ENCODE results near the gene NFIA. TPM values are rescaled to one million over a fixed set of nuclear protein-coding genes. Genes with fewer than 3 reads are reported as not detected.

Gene NFIA
- total and polyA plus RNA-seq, 2 of the 13 experiments (the other 11 are each of a cell fraction or from before 2014, with no cell fraction given) = 14.7 to 28.5 TPM

- TF ChIP-seq, protein P1, sequence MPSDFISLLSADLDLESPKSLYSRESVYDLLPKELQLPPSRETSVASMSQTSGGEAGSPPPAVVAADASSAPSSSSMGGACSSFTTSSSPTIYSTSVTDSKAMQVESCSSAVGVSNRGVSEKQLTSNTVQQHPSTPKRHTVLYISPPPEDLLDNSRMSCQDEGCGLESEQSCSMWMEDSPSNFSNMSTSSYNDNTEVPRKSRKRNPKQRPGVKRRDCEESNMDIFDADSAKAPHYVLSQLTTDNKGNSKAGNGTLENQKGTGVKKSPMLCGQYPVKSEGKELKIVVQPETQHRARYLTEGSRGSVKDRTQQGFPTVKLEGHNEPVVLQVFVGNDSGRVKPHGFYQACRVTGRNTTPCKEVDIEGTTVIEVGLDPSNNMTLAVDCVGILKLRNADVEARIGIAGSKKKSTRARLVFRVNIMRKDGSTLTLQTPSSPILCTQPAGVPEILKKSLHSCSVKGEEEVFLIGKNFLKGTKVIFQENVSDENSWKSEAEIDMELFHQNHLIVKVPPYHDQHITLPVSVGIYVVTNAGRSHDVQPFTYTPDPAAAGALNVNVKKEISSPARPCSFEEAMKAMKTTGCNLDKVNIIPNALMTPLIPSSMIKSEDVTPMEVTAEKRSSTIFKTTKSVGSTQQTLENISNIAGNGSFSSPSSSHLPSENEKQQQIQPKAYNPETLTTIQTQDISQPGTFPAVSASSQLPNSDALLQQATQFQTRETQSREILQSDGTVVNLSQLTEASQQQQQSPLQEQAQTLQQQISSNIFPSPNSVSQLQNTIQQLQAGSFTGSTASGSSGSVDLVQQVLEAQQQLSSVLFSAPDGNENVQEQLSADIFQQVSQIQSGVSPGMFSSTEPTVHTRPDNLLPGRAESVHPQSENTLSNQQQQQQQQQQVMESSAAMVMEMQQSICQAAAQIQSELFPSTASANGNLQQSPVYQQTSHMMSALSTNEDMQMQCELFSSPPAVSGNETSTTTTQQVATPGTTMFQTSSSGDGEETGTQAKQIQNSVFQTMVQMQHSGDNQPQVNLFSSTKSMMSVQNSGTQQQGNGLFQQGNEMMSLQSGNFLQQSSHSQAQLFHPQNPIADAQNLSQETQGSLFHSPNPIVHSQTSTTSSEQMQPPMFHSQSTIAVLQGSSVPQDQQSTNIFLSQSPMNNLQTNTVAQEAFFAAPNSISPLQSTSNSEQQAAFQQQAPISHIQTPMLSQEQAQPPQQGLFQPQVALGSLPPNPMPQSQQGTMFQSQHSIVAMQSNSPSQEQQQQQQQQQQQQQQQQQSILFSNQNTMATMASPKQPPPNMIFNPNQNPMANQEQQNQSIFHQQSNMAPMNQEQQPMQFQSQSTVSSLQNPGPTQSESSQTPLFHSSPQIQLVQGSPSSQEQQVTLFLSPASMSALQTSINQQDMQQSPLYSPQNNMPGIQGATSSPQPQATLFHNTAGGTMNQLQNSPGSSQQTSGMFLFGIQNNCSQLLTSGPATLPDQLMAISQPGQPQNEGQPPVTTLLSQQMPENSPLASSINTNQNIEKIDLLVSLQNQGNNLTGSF (CRISPR knock-in tag; IDR thresholded peaks at IDR 0.05) = no peak
- no peak for TF ChIP-seq ZNF451 (CRISPR knock-in tag; IDR thresholded peaks at IDR 0.05)
- TF ChIP-seq, protein P2, sequence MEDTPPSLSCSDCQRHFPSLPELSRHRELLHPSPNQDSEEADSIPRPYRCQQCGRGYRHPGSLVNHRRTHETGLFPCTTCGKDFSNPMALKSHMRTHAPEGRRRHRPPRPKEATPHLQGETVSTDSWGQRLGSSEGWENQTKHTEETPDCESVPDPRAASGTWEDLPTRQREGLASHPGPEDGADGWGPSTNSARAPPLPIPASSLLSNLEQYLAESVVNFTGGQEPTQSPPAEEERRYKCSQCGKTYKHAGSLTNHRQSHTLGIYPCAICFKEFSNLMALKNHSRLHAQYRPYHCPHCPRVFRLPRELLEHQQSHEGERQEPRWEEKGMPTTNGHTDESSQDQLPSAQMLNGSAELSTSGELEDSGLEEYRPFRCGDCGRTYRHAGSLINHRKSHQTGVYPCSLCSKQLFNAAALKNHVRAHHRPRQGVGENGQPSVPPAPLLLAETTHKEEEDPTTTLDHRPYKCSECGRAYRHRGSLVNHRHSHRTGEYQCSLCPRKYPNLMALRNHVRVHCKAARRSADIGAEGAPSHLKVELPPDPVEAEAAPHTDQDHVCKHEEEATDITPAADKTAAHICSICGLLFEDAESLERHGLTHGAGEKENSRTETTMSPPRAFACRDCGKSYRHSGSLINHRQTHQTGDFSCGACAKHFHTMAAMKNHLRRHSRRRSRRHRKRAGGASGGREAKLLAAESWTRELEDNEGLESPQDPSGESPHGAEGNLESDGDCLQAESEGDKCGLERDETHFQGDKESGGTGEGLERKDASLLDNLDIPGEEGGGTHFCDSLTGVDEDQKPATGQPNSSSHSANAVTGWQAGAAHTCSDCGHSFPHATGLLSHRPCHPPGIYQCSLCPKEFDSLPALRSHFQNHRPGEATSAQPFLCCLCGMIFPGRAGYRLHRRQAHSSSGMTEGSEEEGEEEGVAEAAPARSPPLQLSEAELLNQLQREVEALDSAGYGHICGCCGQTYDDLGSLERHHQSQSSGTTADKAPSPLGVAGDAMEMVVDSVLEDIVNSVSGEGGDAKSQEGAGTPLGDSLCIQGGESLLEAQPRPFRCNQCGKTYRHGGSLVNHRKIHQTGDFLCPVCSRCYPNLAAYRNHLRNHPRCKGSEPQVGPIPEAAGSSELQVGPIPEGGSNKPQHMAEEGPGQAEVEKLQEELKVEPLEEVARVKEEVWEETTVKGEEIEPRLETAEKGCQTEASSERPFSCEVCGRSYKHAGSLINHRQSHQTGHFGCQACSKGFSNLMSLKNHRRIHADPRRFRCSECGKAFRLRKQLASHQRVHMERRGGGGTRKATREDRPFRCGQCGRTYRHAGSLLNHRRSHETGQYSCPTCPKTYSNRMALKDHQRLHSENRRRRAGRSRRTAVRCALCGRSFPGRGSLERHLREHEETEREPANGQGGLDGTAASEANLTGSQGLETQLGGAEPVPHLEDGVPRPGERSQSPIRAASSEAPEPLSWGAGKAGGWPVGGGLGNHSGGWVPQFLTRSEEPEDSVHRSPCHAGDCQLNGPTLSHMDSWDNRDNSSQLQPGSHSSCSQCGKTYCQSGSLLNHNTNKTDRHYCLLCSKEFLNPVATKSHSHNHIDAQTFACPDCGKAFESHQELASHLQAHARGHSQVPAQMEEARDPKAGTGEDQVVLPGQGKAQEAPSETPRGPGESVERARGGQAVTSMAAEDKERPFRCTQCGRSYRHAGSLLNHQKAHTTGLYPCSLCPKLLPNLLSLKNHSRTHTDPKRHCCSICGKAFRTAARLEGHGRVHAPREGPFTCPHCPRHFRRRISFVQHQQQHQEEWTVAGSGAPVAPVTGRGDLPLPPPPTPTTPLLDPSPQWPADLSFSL (CRISPR knock-in tag; IDR thresholded peaks at IDR 0.05) = no peak
- peak; percentile 66; the same call in 1 of the 2 replicates for TF ChIP-seq ZNF205 (CRISPR knock-in tag; IDR thresholded peaks at IDR 0.05)
- no peak for TF ChIP-seq ELF1 (CRISPR knock-in tag; IDR thresholded peaks at IDR 0.05)
- TF ChIP-seq HMGA1 (CRISPR knock-in tag; conservative IDR thresholded peaks at IDR 0.05) = no peak
- TF ChIP-seq NCOA5 (CRISPR knock-in tag; IDR thresholded peaks at IDR 0.05) = no peak
- no peak for TF ChIP-seq JARID2 (CRISPR knock-in tag; IDR thresholded peaks at IDR 0.05; ENCODE audit: insufficient replicate concordance)
- TF ChIP-seq TARDBP (CRISPR knock-in tag; IDR thresholded peaks at IDR 0.05) = no peak
- TF ChIP-seq, protein P3, sequence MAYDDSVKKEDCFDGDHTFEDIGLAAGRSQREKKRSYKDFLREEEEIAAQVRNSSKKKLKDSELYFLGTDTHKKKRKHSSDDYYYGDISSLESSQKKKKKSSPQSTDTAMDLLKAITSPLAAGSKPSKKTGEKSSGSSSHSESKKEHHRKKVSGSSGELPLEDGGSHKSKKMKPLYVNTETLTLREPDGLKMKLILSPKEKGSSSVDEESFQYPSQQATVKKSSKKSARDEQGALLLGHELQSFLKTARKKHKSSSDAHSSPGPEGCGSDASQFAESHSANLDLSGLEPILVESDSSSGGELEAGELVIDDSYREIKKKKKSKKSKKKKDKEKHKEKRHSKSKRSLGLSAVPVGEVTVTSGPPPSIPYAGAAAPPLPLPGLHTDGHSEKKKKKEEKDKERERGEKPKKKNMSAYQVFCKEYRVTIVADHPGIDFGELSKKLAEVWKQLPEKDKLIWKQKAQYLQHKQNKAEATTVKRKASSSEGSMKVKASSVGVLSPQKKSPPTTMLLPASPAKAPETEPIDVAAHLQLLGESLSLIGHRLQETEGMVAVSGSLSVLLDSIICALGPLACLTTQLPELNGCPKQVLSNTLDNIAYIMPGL (CRISPR knock-in tag; IDR thresholded peaks at IDR 0.05; ENCODE audit: borderline replicate concordance in 1 of 2, low read depth in 1 of 2) = peak; percentile 22 to 64; a peak in 2 of 4 replicates
- TF ChIP-seq, protein P4, sequence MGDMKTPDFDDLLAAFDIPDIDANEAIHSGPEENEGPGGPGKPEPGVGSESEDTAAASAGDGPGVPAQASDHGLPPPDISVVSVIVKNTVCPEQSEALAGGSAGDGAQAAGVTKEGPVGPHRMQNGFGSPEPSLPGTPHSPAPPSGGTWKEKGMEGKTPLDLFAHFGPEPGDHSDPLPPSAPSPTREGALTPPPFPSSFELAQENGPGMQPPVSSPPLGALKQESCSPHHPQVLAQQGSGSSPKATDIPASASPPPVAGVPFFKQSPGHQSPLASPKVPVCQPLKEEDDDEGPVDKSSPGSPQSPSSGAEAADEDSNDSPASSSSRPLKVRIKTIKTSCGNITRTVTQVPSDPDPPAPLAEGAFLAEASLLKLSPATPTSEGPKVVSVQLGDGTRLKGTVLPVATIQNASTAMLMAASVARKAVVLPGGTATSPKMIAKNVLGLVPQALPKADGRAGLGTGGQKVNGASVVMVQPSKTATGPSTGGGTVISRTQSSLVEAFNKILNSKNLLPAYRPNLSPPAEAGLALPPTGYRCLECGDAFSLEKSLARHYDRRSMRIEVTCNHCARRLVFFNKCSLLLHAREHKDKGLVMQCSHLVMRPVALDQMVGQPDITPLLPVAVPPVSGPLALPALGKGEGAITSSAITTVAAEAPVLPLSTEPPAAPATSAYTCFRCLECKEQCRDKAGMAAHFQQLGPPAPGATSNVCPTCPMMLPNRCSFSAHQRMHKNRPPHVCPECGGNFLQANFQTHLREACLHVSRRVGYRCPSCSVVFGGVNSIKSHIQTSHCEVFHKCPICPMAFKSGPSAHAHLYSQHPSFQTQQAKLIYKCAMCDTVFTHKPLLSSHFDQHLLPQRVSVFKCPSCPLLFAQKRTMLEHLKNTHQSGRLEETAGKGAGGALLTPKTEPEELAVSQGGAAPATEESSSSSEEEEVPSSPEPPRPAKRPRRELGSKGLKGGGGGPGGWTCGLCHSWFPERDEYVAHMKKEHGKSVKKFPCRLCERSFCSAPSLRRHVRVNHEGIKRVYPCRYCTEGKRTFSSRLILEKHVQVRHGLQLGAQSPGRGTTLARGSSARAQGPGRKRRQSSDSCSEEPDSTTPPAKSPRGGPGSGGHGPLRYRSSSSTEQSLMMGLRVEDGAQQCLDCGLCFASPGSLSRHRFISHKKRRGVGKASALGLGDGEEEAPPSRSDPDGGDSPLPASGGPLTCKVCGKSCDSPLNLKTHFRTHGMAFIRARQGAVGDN (CRISPR knock-in tag; IDR thresholded peaks at IDR 0.05) = peak; percentile 48
These were observed 2.4 kb upstream of the NFIA start (continued) for GRCh38 chr1:61079898-61080336.
